Epithelial cell of proximal tubule (primary cell): Measurements from ENCODE around the gene FOXK2. TPM values are rescaled to one million over a fixed set of nuclear protein-coding genes. Genes with fewer than 3 reads are reported as not detected.

Experiments
- DNase-seq: peaks from one replicate; pipeline ENCODE4 v3.0.0-alpha.2; 2011; ENCODE audit warnings: low read depth
- H3K4me3 ChIP-seq: 2 replicates; pipeline ENCODE4 v1.5.1; 2011; ENCODE audit warnings: low read depth, mild to moderate bottlenecking, low read length
- CTCF ChIP-seq: conservative IDR thresholded peaks from 2 replicates; pipeline ENCODE4 v1.5.1; 2012; ENCODE audit warnings: low read depth, mild to moderate bottlenecking, low read length
- total RNA-seq: library from RNA; depleted of rRNA; stranded (reverse); fragments of >200 nt; gene quantifications from 2 replicates; pipeline ENCODE4 v1.2.3, GENCODE V29; 2015

The FOXK2 gene
- total RNA-seq, 1 donor from 2014 or later: 33.4 TPM

DNA sequence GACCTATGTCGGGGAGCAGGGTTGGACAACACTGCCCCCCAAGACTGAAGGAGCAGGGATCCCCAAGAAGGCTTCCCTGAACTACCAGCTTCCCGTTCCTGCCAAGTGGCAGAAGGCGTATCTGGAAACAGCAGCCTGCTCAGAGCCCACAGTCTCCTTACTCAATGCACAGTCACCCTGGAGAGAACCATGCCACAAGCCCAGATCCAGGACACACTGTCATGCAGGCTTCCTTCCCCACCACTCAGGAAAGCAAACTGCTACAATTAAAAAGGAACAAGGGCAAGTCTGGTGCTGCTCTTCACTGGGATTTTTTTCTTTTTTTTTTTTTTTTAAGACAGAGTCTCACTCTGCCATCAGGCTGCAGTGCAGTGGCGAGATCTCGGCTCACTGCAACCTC is 120.5 kb downstream of the FOXK2 start:
- DNase-seq: no peak
- no peak overlapping the region for H3K4me3 ChIP-seq
- no peak for TF ChIP-seq CTCF

GRCh38 chr17:82642022-82642421 is 122.5 kb downstream of the FOXK2 start:
- no peak for TF ChIP-seq CTCF
- no peak overlapping the region for H3K4me3 ChIP-seq
- no peak for DNase-seq

GRCh38 chr17:82644148-82644547 is 124.6 kb downstream of the FOXK2 start:
- DNase-seq: no peak
- TF ChIP-seq CTCF: no peak

GRCh38 chr17:82645516-82645915 is 126.0 kb downstream of the FOXK2 start:
- no peak overlapping the region for H3K4me3 ChIP-seq
- DNase-seq: no peak
- no peak for TF ChIP-seq CTCF

More at GRCh38 chr17:82644148-82644547, 124.6 kb downstream of the FOXK2 start:
- H3K4me3 ChIP-seq: no peak overlapping the region

GRCh38 chr17:82647593-82648164 is 128.1 kb downstream of the FOXK2 start:
- TF ChIP-seq CTCF: no peak
- H3K4me3 ChIP-seq: peak overlapping the region; percentile 95
- no peak for DNase-seq

- no peak for DNase-seq
- no peak for TF ChIP-seq CTCF
- H3K4me3 ChIP-seq: peak within 1 kb of the TSS; percentile 95
These were observed 128.7 kb downstream of the FOXK2 start, which contains the start of gene WDR45B for GRCh38 chr17:82648165-82648668. Gene WDR45B, minus strand, starts transcription at chr17:82648444. Its CDS starts 104 bp downstream, at chr17:82648340.

GRCh38 chr17:82648742-82649331 is 129.3 kb downstream of the FOXK2 start:
- TF ChIP-seq CTCF: no peak
- peak overlapping the region; percentile 55 for H3K4me3 ChIP-seq
- DNase-seq: no peak
